ENCODE measurements around the gene MCF2L. TPM values are rescaled to one million over a fixed set of nuclear protein-coding genes. Genes with fewer than 3 reads are reported as not detected.

The MCF2L gene
- total and polyA plus RNA-seq, 4 donors = 21.0 to 78.7 (median 35.9) TPM

- WGBS, 2 donors = 84 to 95% methylated on average over 16 of the region's 16 CpGs
- no peak overlapping the region for H3K27ac ChIP-seq (ENCODE audit: low read depth in 1 of 2, low read length in 1 of 2)
- peaks cover 0 to 3% (median 0%) of the 10 kb centered on the region in 4 donors for H3K36me3 ChIP-seq (ENCODE audit: control insufficient read depth in 4 of 4, insufficient read depth in 4 of 4, low read length in 4 of 4)
- DNase-seq = no peak
- no peak for ATAC-seq (ENCODE audit: insufficient read depth, low FRiP score)
- TF ChIP-seq CTCF (IDR thresholded peaks at IDR 0.05; ENCODE audit: control extremely low read depth, extremely low read depth) = no peak
- H3K4me1 ChIP-seq (ENCODE audit: control insufficient read depth in 5 of 5, insufficient read depth in 5 of 5, low read length in 5 of 5) = peaks cover 0 to 17% (median 2%) of the 10 kb centered on the region in 5 donors
- H3K27me3 ChIP-seq (ENCODE audit: control insufficient read depth in 3 of 3, insufficient read depth in 3 of 3, low read length in 2 of 3) = no peaks in the 10 kb centered on the region
- H3K4me3 ChIP-seq = no peak overlapping the region
- no peaks in the 10 kb centered on the region for H3K9me3 ChIP-seq (ENCODE audit: control insufficient read depth in 4 of 4, insufficient read depth in 3 of 4, low read length in 3 of 4)
- H3K9ac ChIP-seq (ENCODE audit: insufficient read depth in 1 of 2, low read length in 2 of 2) = no peak overlapping the region
Measured at GRCh38 chr13:113023694-113024430, 54.8 kb downstream of the MCF2L start.

GRCh38 chr13:113024466-113024865, 55.5 kb downstream of the MCF2L start:
- no peak for ATAC-seq (ENCODE audit: insufficient read depth, low FRiP score)
- Histone ChIP-seq H3K36me3 (ENCODE audit: control insufficient read depth in 4 of 4, insufficient read depth in 4 of 4, low read length in 4 of 4) (peaks cover 0 to 2% (median 0%) of the 10 kb centered on the region in 4 donors), H3K27ac (ENCODE audit: low read depth in 1 of 2, low read length in 1 of 2) (no peak overlapping the region), H3K4me3 (no peak overlapping the region), H3K4me1 (ENCODE audit: control insufficient read depth in 5 of 5, insufficient read depth in 5 of 5, low read length in 5 of 5) (peaks cover 0 to 17% (median 2%) of the 10 kb centered on the region in 5 donors), H3K9me3 (ENCODE audit: control insufficient read depth in 4 of 4, insufficient read depth in 3 of 4, low read length in 3 of 4) (no peaks in the 10 kb centered on the region), H3K27me3 (ENCODE audit: control insufficient read depth in 3 of 3, insufficient read depth in 3 of 3, low read length in 2 of 3) (no peaks in the 10 kb centered on the region), H3K9ac (ENCODE audit: insufficient read depth in 1 of 2, low read length in 2 of 2) (no peak overlapping the region)
- WGBS, 2 donors = 92 to 97% methylated on average over 13 of the region's 13 CpGs
- TF ChIP-seq CTCF (IDR thresholded peaks at IDR 0.05; ENCODE audit: control extremely low read depth, extremely low read depth) = no peak
- DNase-seq = no peak

GRCh38 chr13:113026391-113026910, 57.4 kb downstream of the MCF2L start:
- no peak for DNase-seq
- Histone ChIP-seq H3K4me1 (ENCODE audit: control insufficient read depth in 5 of 5, insufficient read depth in 5 of 5, low read length in 5 of 5) (peaks cover 0 to 17% (median 1%) of the 10 kb centered on the region in 5 donors), H3K4me3 (no peak overlapping the region), H3K27ac (ENCODE audit: low read depth in 1 of 2, low read length in 1 of 2) (no peak overlapping the region), H3K9me3 (ENCODE audit: control insufficient read depth in 4 of 4, insufficient read depth in 3 of 4, low read length in 3 of 4) (no peaks in the 10 kb centered on the region), H3K9ac (ENCODE audit: insufficient read depth in 1 of 2, low read length in 2 of 2) (no peak overlapping the region), H3K27me3 (ENCODE audit: control insufficient read depth in 3 of 3, insufficient read depth in 3 of 3, low read length in 2 of 3) (no peaks in the 10 kb centered on the region), H3K36me3 (ENCODE audit: control insufficient read depth in 4 of 4, insufficient read depth in 4 of 4, low read length in 4 of 4) (peaks cover 0 to 2% (median 0%) of the 10 kb centered on the region in 4 donors)
- TF ChIP-seq CTCF (IDR thresholded peaks at IDR 0.05; ENCODE audit: control extremely low read depth, extremely low read depth) = no peak
- ATAC-seq (ENCODE audit: insufficient read depth, low FRiP score) = no peak
- 92 to 95% methylated on average over 21 of the region's 21 CpGs for WGBS, 2 donors

Data from lung (tissue), 12 donors.